ENCODE data around the gene AP5S1. TPM values are rescaled to one million over a fixed set of nuclear protein-coding genes. Genes with fewer than 3 reads are reported as not detected.

Gene AP5S1
- total and polyA plus RNA-seq, 2 donors (not counting 1 experiment from before 2014, with no cell fraction given): 11.8 to 17.8 TPM

GRCh38 chr20:3786665-3787323 is 33.6 kb upstream of the AP5S1 start, which contains the start of gene CENPB:
CENPB (minus strand) TSS chr20:3786740; CDS start chr20:3786483, 257 bp downstream.
- Histone ChIP-seq H3K36me3 (ENCODE audit: control insufficient read depth, insufficient read depth, low read length) (peaks cover 5% of the 10 kb centered on the region), H3K4me2 (ENCODE audit: extremely low read depth, insufficient read depth, low read length) (peak within 1 kb of the TSS; percentile 90), H3K27ac (ENCODE audit: insufficient read depth, low read length) (peak within 1 kb of the TSS; percentile 81), H3K79me2 (ENCODE audit: control insufficient read depth, insufficient read depth, low read length) (peaks cover 34% of the 10 kb centered on the region), H3K4me1 (ENCODE audit: control insufficient read depth, extremely low read depth, insufficient read depth, low read length) (peaks cover 17% of the 10 kb centered on the region), H3K9ac (ENCODE audit: insufficient read depth, low read length) (peak within 1 kb of the TSS; percentile 75), H4K20me1 (ENCODE audit: control insufficient read depth, extremely low read depth, insufficient read depth, low read length) (peaks cover 2% of the 10 kb centered on the region), H3K4me3 (replicated peaks in 1 of 4; ENCODE audit: control extremely low read depth in 1 of 4, insufficient read depth in 1 of 4, low read depth in 3 of 4, low read length in 4 of 4) (peak within 1 kb of the TSS; percentile 67 to 82 (median 72)), H3K9me3 (ENCODE audit: control insufficient read depth, insufficient read depth, low read depth, low read length) (no peaks in the 10 kb centered on the region), H3K27me3 (ENCODE audit: control insufficient read depth, insufficient read depth, low read length) (no peaks in the 10 kb centered on the region), H2AFZ (ENCODE audit: low read length) (no peak within 1 kb of the TSS)
- DNase-seq (ENCODE audit: low read depth in 2 of 2): peak; percentile 71 to 81
- no peak for TF ChIP-seq EZH2 (IDR thresholded peaks at IDR 0.05; ENCODE audit: low read length, missing control alignments)
- TF ChIP-seq CTCF (conservative IDR thresholded peaks at IDR 0.05 in 1 of 2, IDR thresholded peaks at IDR 0.05 in 1 of 2; ENCODE audit: low read depth in 1 of 2, low read length in 2 of 2): peak; percentile 40 to 55

- H2AFZ ChIP-seq (ENCODE audit: low read length): no peak overlapping the region
- peaks cover 17% of the 10 kb centered on the region for H3K4me1 ChIP-seq (ENCODE audit: control insufficient read depth, extremely low read depth, insufficient read depth, low read length)
Observed at GRCh38 chr20:3787324-3788014, 32.9 kb upstream of the AP5S1 start.

More at GRCh38 chr20:3787324-3788014, 32.9 kb upstream of the AP5S1 start:
- H3K4me3 ChIP-seq (replicated peaks in 1 of 4; ENCODE audit: control extremely low read depth in 1 of 4, insufficient read depth in 1 of 4, low read depth in 3 of 4, low read length in 4 of 4): peak overlapping the region in 3 of 4 experiments; percentile 42 to 82 (median 61)
- H3K36me3 ChIP-seq (ENCODE audit: control insufficient read depth, insufficient read depth, low read length): peaks cover 5% of the 10 kb centered on the region
- H3K27ac ChIP-seq (ENCODE audit: insufficient read depth, low read length): no peak overlapping the region
- H3K27me3 ChIP-seq (ENCODE audit: control insufficient read depth, insufficient read depth, low read length): no peaks in the 10 kb centered on the region
- no peak for DNase-seq (ENCODE audit: low read depth in 2 of 2)
- TF ChIP-seq CTCF (conservative IDR thresholded peaks at IDR 0.05 in 1 of 2, IDR thresholded peaks at IDR 0.05 in 1 of 2; ENCODE audit: low read depth in 1 of 2, low read length in 2 of 2): no peak
- TF ChIP-seq EZH2 (IDR thresholded peaks at IDR 0.05; ENCODE audit: low read length, missing control alignments): no peak
- H4K20me1 ChIP-seq (ENCODE audit: control insufficient read depth, extremely low read depth, insufficient read depth, low read length): peaks cover 2% of the 10 kb centered on the region
- peaks cover 34% of the 10 kb centered on the region for H3K79me2 ChIP-seq (ENCODE audit: control insufficient read depth, insufficient read depth, low read length)
- no peak overlapping the region for H3K9ac ChIP-seq (ENCODE audit: insufficient read depth, low read length)
- no peaks in the 10 kb centered on the region for H3K9me3 ChIP-seq (ENCODE audit: control insufficient read depth, insufficient read depth, low read depth, low read length)
- H3K4me2 ChIP-seq (ENCODE audit: extremely low read depth, insufficient read depth, low read length): peak overlapping the region; percentile 44

Measured in fibroblast of lung (primary cell).